WTC11 (cell line): ENCODE measurements around the gene OTUD3. TPM values are rescaled to one million over a fixed set of nuclear protein-coding genes. Genes with fewer than 3 reads are reported as not detected.
A peak's percentile ranks its signal among the peaks of the same experiment; 100 is the strongest.

Experiments
- ATAC-seq: fragments of 200-7000 bp; cut with Tn5 transposase; 2 replicates; pipeline ENCODE4 v1.10.0; 2021; ENCODE audit warnings: mild to moderate bottlenecking, moderate library complexity
- CTCF ChIA-PET: fragments of 300-600 bp; sonication (Branson Sonifier 250); formaldehyde crosslinking; loops from one replicate; lab custom pipeline; 2021; ENCODE audit warnings: antibody characterized with exemption; lab: Charles Lee
- POLR2A ChIA-PET: fragments of 350-600 bp; sonication (Branson Sonifier 250); formaldehyde crosslinking; loops from one replicate; lab custom pipeline; 2021; ENCODE audit warnings: antibody characterized with exemption; lab: Charles Lee
- DNase-seq: peaks from one replicate; pipeline ENCODE4 v3.0.0; 2021; ENCODE audit warnings: low spot score
- H3K27ac Mint-ChIP-seq: 2 replicates; pipeline ENCODE4 v1.8.0; 2021; ENCODE audit warnings: mixed read lengths
- H3K27me3 Mint-ChIP-seq: 2 replicates; pipeline ENCODE4 v1.8.0; 2021; ENCODE audit warnings: low read depth, mild to moderate bottlenecking, moderate library complexity, mixed read lengths
- H3K36me3 Mint-ChIP-seq: 2 replicates; pipeline ENCODE4 v1.8.0; 2021; ENCODE audit warnings: mixed read lengths
- H3K4me1 Mint-ChIP-seq: 2 replicates; pipeline ENCODE4 v1.8.0; 2022; ENCODE audit warnings: mixed read lengths
- H3K4me3 Mint-ChIP-seq: 2 replicates; pipeline ENCODE4 v1.8.0; 2021; ENCODE audit warnings: mild to moderate bottlenecking, moderate library complexity, mixed read lengths
- H3K9me3 Mint-ChIP-seq: 2 replicates; pipeline ENCODE4 v1.8.0; 2021; ENCODE audit warnings: mixed read lengths
- CBFB ChIP-seq: sonication (generic); formaldehyde crosslinking; IDR thresholded peaks from 2 replicates; pipeline ENCODE4 v1.8.1; 2022; ENCODE audit warnings: mild to moderate bottlenecking, low read depth, missing genetic modification reagents
- CTCF ChIP-seq: fragments of 200-600 bp; IDR thresholded peaks from 2 replicates; pipeline ENCODE4 v1.8.0; 2022; ENCODE audit warnings: antibody characterized with exemption
- ETV6 ChIP-seq: sonication (generic); formaldehyde crosslinking; IDR thresholded peaks from 2 replicates; pipeline ENCODE4 v1.8.1; 2022; ENCODE audit warnings: mild to moderate bottlenecking, missing genetic modification reagents
- FOXP4 ChIP-seq: sonication (generic); formaldehyde crosslinking; IDR thresholded peaks from 2 replicates; pipeline ENCODE4 v1.8.0; 2022; ENCODE audit warnings: mild to moderate bottlenecking, missing genetic modification reagents
- GABPB1 ChIP-seq: sonication (generic); formaldehyde crosslinking; IDR thresholded peaks from 2 replicates; pipeline ENCODE4 v1.8.1; 2023; ENCODE audit warnings: mild to moderate bottlenecking, missing genetic modification reagents
- GTF2I ChIP-seq: fragments of 250-450 bp; sonication (Bioruptor Pico); conservative IDR thresholded peaks from 2 replicates; pipeline ENCODE4 v1.4.0; 2021; ENCODE audit warnings: mild to moderate bottlenecking
- KAT7 ChIP-seq: sonication (generic); formaldehyde crosslinking; IDR thresholded peaks from 2 replicates; pipeline ENCODE4 v1.8.1; 2023; ENCODE audit warnings: missing genetic modification reagents, mild to moderate bottlenecking, borderline replicate concordance
- MAX ChIP-seq: sonication (generic); formaldehyde crosslinking; IDR thresholded peaks from 2 replicates; pipeline ENCODE4 v1.8.0; 2022; ENCODE audit warnings: mild to moderate bottlenecking, missing genetic modification reagents
- MLX ChIP-seq: sonication (generic); formaldehyde crosslinking; IDR thresholded peaks from 2 replicates; pipeline ENCODE4 v1.8.1; 2023; ENCODE audit warnings: mild to moderate bottlenecking, missing genetic modification reagents, moderate library complexity
- TP53 ChIP-seq: sonication (generic); formaldehyde crosslinking; IDR thresholded peaks from 2 replicates; pipeline ENCODE4 v1.8.1; 2023; ENCODE audit warnings: mild to moderate bottlenecking, missing genetic modification reagents
- USF1 ChIP-seq: sonication (generic); formaldehyde crosslinking; IDR thresholded peaks from 2 replicates; pipeline ENCODE4 v1.8.0; 2022; ENCODE audit warnings: mild to moderate bottlenecking, missing genetic modification reagents
- ZNF121 ChIP-seq: sonication (generic); formaldehyde crosslinking; IDR thresholded peaks from 2 replicates; pipeline ENCODE4 v1.8.0; 2023; ENCODE audit warnings: missing genetic modification reagents
- total RNA-seq: library from RNA; stranded (reverse); gene quantifications from 3 replicates; pipeline ENCODE4 v1.2.3, GENCODE V29; 2021
- TF ChIP-seq, protein P1 (sequence below): sonication (generic); formaldehyde crosslinking; IDR thresholded peaks from 2 replicates; pipeline ENCODE4 v1.8.1; 2022; ENCODE audit warnings: low read depth, missing genetic modification reagents, borderline replicate concordance
- TF ChIP-seq, protein P2 (sequence below): sonication (generic); formaldehyde crosslinking; IDR thresholded peaks from 2 replicates; pipeline ENCODE4 v1.8.0; 2023; ENCODE audit warnings: missing genetic modification reagents

Gene OTUD3
- total RNA-seq, 1 experiment from 2014 or later, result 16.1 TPM

- Mint-ChIP-seq H3K27me3 (no peaks in the 10 kb centered on the region), H3K36me3 (peaks cover 69% of the 10 kb centered on the region)
- no peak for TF ChIP-seq GABPB1
- TF ChIP-seq ZNF121 (CRISPR knock-in tag), result no peak
- TF ChIP-seq MLX, result no peak
- TF ChIP-seq, protein P1, sequence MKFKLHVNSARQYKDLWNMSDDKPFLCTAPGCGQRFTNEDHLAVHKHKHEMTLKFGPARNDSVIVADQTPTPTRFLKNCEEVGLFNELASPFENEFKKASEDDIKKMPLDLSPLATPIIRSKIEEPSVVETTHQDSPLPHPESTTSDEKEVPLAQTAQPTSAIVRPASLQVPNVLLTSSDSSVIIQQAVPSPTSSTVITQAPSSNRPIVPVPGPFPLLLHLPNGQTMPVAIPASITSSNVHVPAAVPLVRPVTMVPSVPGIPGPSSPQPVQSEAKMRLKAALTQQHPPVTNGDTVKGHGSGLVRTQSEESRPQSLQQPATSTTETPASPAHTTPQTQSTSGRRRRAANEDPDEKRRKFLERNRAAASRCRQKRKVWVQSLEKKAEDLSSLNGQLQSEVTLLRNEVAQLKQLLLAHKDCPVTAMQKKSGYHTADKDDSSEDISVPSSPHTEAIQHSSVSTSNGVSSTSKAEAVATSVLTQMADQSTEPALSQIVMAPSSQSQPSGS (CRISPR knock-in tag), result no peak
- TF ChIP-seq TP53 (CRISPR knock-in tag), result no peak
- no peak for TF ChIP-seq FOXP4 (CRISPR knock-in tag)
- TF ChIP-seq MAX (CRISPR knock-in tag), result no peak
- no peak for TF ChIP-seq KAT7 (CRISPR knock-in tag)
- TF ChIP-seq, all 79 proteins: peak for 0
- ChIA-PET CTCF (interaction anchor here (0.7 to 2.7 kb wide), 5 partner anchors 29 to 439 kb away, joined by 3 to 9 read pairs (median 3); partner anchors contain the start of gene OTUD3), POLR2A (interaction anchor here (0.5 kb wide), 1 partner anchor 90 kb away, joined by 3 read pairs; no protein-coding TSS in a partner anchor)
- Mint-ChIP-seq H3K4me3 (no peak overlapping the region), H3K27ac (no peak overlapping the region), H3K9me3 (no peaks in the 10 kb centered on the region), H3K4me1 (no peaks in the 10 kb centered on the region)
- DNase-seq (no peak), ATAC-seq (no peak)
These were observed 28.5 kb downstream of the OTUD3 start for GRCh38 chr1:19910650-19911049.

DNA sequence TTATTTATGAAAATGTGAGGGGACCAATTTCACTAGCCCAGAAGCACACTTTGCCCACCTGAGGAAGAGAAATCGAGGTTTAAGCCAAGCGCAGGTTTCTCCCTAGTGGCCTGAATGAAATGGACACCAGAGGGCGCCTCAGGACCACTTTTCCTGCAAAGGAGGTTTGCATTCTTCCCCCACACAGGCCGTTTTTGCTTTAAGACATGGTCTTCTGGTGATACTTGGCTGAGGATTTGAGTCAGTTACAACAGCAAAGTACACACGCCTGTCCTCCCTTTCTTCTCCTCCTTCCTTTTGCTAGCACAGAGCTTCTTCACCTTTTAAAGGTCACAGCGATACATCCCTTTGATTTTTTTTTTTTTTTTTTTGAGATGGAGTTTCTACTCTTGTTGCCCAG lies 35.9 kb downstream of the OTUD3 start:
- Mint-ChIP-seq H3K36me3 (peaks cover 5% of the 10 kb centered on the region; the same call in 1 of the 2 replicates), H3K9me3 (no peaks in the 10 kb centered on the region), H3K27ac (no peak overlapping the region), H3K27me3 (no peaks in the 10 kb centered on the region; the same call in 1 of the 2 replicates), H3K4me3 (no peak overlapping the region), H3K4me1 (peaks cover 9% of the 10 kb centered on the region; the same call in 1 of the 2 replicates)
- CTCF ChIA-PET, result interaction anchor here (0.7 to 5.5 kb wide), 4 partner anchors 18 to 248 kb away, joined by 3 to 52 read pairs (median 4); no protein-coding TSS in a partner anchor
- POLR2A ChIA-PET, result no interaction called here
- peak; percentile 88 for DNase-seq
- TF ChIP-seq, protein P2, sequence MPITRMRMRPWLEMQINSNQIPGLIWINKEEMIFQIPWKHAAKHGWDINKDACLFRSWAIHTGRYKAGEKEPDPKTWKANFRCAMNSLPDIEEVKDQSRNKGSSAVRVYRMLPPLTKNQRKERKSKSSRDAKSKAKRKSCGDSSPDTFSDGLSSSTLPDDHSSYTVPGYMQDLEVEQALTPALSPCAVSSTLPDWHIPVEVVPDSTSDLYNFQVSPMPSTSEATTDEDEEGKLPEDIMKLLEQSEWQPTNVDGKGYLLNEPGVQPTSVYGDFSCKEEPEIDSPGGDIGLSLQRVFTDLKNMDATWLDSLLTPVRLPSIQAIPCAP (CRISPR knock-in tag), result no peak
- peak; percentile 79 for TF ChIP-seq CTCF
- peak; percentile 70 for ATAC-seq

DNA sequence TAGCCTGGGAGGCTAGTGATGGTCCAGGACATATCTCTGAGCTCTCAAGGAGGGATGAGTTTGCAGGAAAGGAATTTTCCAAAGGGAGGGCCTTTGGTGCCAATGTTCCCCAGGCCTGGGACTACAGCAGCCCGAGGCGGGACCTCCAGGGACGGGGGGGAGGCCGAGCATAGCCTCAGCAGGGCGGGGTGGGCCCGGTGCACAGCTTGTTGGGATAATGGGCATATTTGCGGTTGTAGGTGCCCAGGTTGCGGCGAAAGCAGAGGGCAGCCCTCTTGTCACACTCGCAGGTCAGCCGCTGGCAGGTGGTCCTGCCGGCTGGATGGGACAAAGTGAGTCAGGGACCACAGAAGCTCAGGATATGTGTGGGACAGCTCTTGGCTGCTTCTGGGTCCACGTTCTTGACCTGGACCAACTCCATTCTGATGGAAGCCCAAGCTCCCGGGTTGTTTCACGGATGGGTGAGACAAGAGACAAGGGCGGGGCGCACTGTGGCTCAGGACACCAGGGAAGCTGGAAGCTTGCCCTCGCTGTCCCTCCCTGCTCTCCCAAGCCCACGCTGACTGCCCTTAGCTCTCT lies 38.0 kb downstream of the OTUD3 start:
- Mint-ChIP-seq H3K9me3 (no peaks in the 10 kb centered on the region), H3K27ac (no peak overlapping the region), H3K4me3 (no peak overlapping the region), H3K27me3 (no peaks in the 10 kb centered on the region; the same call in 1 of the 2 replicates), H3K36me3 (no peaks in the 10 kb centered on the region), H3K4me1 (peaks cover 9% of the 10 kb centered on the region; the same call in 1 of the 2 replicates)
- ChIA-PET CTCF (interaction anchor here (0.9 to 5.5 kb wide), 5 partner anchors 55 to 293 kb away, joined by 3 to 52 read pairs (median 4); no protein-coding TSS in a partner anchor), POLR2A (no interaction called here)
- ATAC-seq (no peak), DNase-seq (no peak)
- TF ChIP-seq ZNF121 (CRISPR knock-in tag), result no peak
- TF ChIP-seq KAT7 (CRISPR knock-in tag), result no peak
- no peak for TF ChIP-seq GTF2I (CRISPR knock-in tag)
- no peak for TF ChIP-seq USF1 (CRISPR knock-in tag)
- TF ChIP-seq ETV6 (CRISPR knock-in tag), result no peak
- no peak for TF ChIP-seq CBFB (CRISPR knock-in tag)
